H1 (cell line): Measurements from ENCODE around the gene CASP8AP2.

Source experiments
- CEBPB ChIP-seq: IDR thresholded peaks from 2 replicates; pipeline ENCODE4 v1.6.1; 2012; ENCODE audit warnings: low read depth, low read length
- JUN ChIP-seq: IDR thresholded peaks from 2 replicates; pipeline ENCODE4 v1.6.1; 2011; ENCODE audit warnings: low read depth, mild to moderate bottlenecking, improper control_type of control experiment, low read length
- MAFK ChIP-seq: IDR thresholded peaks from 2 replicates; pipeline ENCODE4 v1.6.1; 2012; ENCODE audit warnings: low read depth, mild to moderate bottlenecking, improper control_type of control experiment, low read length
- POLR2A ChIP-seq, 2 experiments: IDR thresholded peaks; 1 replicate in 1 of 2; 2 replicates in 1 of 2; pipeline ENCODE4 v1.6.1; 2011; ENCODE audit warnings: low read depth in 2 of 2, low read length in 2 of 2, mild to moderate bottlenecking in 2 of 2; ENCODE audit errors: control extremely low read depth in 1 of 2
- RFX5 ChIP-seq: IDR thresholded peaks from 2 replicates; pipeline ENCODE4 v1.6.1; 2011; ENCODE audit warnings: low read depth, low read length, improper control_type of control experiment, borderline replicate concordance
- SP4 ChIP-seq: IDR thresholded peaks from 2 replicates; pipeline ENCODE4 v1.6.1; 2012; ENCODE audit warnings: low read length, inconsistent platforms
- YY1 ChIP-seq: IDR thresholded peaks from 2 replicates; pipeline ENCODE4 v1.6.1; 2011; ENCODE audit warnings: low read depth, mild to moderate bottlenecking, low read length
- TF ChIP-seq, protein P1 (sequence below), 3 experiments: IDR thresholded peaks; 1 replicate in 2 of 3; 2 replicates in 1 of 3; pipeline versions ENCODE4 v1.5.1 to v1.6.1; 2011; ENCODE audit warnings: low read length in 3 of 3, mild to moderate bottlenecking in 3 of 3, inconsistent platforms in 2 of 3, low read depth in 1 of 3, moderate library complexity in 1 of 3; ENCODE audit not compliant: insufficient read depth in 1 of 3; ENCODE audit errors: control extremely low read depth in 1 of 3
- TF ChIP-seq, protein P2 (sequence below): IDR thresholded peaks from 2 replicates; pipeline ENCODE4 v1.6.1; 2011; ENCODE audit warnings: low read depth, mild to moderate bottlenecking, low read length; ENCODE audit not compliant: insufficient read depth

DNA sequence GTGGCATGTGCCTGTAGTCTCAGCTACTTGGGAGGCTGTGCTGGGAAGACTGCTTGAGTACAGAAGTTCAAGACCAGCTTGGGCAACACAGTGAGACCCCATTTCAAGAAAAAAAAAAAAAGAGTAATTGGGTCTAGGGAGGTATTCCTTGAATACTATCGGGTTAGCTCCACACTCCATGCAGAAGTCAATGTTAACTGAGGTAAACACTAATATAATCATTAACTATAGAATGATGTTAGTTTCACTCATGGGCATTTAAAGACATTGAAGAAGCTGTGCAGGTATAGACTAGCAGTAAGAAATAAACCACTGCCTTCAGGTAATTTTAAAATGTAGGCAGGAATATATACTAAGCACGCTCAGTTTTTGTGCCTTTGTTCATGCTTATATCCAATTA is 42.7 kb upstream of the CASP8AP2 start:
- TF ChIP-seq, protein P1, sequence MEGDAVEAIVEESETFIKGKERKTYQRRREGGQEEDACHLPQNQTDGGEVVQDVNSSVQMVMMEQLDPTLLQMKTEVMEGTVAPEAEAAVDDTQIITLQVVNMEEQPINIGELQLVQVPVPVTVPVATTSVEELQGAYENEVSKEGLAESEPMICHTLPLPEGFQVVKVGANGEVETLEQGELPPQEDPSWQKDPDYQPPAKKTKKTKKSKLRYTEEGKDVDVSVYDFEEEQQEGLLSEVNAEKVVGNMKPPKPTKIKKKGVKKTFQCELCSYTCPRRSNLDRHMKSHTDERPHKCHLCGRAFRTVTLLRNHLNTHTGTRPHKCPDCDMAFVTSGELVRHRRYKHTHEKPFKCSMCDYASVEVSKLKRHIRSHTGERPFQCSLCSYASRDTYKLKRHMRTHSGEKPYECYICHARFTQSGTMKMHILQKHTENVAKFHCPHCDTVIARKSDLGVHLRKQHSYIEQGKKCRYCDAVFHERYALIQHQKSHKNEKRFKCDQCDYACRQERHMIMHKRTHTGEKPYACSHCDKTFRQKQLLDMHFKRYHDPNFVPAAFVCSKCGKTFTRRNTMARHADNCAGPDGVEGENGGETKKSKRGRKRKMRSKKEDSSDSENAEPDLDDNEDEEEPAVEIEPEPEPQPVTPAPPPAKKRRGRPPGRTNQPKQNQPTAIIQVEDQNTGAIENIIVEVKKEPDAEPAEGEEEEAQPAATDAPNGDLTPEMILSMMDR (IDR thresholded peaks at IDR 0.05; ENCODE audit: control extremely low read depth in 1 of 3, insufficient read depth in 1 of 3, low read depth in 1 of 3, low read length in 3 of 3): no peak
- TF ChIP-seq CEBPB: no peak
- no peak for TF ChIP-seq RFX5
- no peak for TF ChIP-seq YY1
- TF ChIP-seq POLR2A (IDR thresholded peaks at IDR 0.05; ENCODE audit: control extremely low read depth in 1 of 2, low read depth in 2 of 2, low read length in 2 of 2): no peak
- no peak for TF ChIP-seq SP4
- TF ChIP-seq MAFK: no peak
- TF ChIP-seq, protein P2, sequence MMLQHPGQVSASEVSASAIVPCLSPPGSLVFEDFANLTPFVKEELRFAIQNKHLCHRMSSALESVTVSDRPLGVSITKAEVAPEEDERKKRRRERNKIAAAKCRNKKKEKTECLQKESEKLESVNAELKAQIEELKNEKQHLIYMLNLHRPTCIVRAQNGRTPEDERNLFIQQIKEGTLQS: no peak
- TF ChIP-seq JUN: no peak
